NCI-H2107 (cell line): ENCODE data around the gene EXOC2.
A peak's percentile ranks its signal among the peaks of the same experiment; 100 is the strongest.

Experiments
- DNase-seq: peaks from one replicate; lab custom pipeline; 2025; lab: John Stamatoyannopoulos, UW

Gene EXOC2

DNA sequence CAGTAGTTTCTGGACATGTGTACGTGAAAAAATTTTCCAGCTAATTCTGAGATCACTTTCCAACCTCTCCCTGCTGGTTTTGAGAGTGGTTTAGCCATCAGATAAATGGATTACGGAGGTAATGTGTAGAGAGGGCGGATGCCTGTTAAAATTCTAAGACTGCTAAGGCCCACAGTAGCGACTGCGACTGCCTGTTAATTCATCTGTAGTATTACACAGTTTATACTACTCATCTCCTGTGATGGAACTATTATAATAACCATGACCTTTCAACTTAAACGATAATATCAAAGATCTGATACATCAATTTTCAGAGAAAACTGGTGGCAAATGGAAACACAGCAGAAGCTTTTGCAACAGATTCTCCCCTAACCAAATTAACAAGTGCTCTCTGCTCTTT lies 199.1 kb downstream of the EXOC2 start:
- DNase-seq: no peak

DNA sequence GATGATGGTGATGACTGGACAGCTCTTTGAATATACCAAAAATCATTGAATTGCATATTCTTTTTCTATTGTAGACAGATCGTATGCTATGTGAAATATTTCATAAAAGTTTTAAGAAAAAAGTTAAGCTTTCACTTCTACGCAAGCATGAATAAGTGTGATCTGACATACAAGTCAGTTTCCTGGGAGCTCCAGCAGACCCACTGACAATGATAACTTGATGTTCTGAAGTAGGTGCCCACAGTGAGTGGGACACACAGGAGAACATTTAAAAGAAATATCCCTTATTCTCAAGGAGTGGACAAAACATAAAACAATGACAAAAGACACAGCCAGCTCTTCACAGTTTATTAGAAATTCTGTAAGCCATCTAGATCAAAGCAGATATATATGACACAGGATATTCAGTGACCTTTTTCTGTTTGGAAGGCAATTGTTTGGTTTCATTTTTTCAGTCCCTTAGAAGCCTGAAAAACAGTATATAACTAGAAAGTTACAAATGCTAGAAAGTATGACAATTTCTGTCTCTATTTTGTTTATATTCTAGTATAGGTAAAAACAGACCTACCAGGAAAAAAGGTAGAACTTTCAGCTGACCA lies 200.0 kb downstream of the EXOC2 start:
- DNase-seq: no peak

DNA sequence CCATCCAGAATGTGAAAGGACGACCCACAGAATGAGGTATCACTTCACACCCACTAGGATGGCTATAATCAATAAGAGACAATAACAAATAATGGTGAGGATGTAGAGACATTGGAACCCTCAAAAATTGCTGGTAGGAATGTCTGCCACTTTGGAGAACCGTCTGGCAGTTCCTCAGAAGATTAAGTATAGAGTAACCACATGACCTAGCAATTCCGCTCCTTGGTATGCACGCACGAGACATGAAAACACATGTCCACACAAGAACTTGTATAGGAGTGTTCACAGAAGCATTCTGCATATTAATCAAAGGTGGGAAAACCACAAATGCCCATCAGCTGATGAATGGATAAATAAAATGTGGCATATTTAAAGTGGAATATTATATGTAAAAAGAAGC lies 200.8 kb downstream of the EXOC2 start:
- DNase-seq: no peak

DNA sequence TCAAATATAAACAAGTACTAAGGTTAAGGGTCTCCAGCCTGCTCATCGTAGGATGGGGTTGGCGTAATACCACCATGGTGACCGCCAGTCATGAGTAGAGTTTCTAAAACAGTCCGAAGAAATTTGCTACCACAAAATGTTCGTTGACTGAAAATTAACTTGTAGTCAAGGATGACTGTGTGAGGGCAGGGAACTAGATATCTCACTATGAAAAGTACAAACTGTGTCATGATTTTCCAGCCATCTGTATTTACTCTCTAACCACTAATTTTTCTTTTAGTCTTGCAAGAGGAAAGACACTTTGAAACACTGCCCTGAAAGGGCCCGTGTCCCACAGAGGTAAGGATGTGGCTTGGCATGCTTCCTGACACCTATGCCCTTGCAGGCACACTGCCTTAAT lies 201.7 kb downstream of the EXOC2 start:
- no peak for DNase-seq

DNA sequence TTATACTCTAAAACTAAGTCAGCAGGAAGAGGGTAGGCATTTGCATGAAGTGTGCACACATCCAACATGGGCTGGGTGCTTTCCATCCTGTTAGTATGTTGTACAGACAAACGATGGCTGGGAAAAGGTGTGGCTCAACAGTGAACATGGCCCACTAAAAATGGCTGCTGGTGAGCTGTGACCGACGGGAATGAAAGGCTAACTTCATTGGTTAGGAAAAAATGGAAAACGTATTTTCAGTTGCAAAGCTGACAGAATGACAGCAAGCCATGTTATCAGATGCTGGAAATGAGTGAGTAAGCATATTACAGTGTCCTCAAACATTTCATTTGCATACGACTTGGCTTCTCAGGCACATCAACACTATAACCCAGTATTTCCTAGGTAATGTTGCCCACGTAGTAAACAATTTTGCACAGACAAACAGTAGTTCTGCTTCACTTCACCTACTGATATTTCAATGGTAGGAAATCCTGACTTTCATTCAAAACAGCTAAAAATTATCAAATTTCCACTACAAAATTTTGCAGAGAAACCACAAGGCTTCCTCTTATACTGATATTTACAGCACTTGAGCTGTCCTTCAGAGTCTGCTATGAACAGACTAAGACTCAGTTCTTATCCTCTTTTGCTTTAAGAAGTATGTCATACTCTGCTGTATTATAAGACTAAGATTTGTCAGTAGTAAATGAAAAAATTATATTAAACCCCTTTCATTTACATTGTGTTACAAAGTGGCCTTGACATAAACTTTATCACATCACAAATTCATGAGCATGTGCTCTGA lies 202.5 kb downstream of the EXOC2 start:
- DNase-seq: no peak

DNA sequence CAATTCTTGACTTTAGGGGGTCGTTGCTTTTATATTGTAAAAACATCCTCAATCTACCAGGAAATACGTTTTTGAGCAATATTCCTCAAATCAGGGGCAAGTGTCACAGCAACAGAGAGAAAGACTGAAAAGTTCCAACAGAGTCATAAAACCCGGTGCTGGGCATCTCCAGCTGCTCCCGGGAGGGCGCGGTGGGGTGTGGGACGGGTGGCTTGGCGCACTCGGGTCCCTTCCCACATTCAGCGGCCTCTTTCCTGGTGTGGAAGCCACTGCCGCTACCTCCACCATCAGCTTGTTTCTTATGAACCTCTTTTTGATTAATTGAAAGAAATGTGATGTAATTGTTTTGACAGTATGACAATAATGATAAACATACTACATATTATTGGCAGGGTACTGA lies 203.2 kb downstream of the EXOC2 start:
- DNase-seq: no peak

DNA sequence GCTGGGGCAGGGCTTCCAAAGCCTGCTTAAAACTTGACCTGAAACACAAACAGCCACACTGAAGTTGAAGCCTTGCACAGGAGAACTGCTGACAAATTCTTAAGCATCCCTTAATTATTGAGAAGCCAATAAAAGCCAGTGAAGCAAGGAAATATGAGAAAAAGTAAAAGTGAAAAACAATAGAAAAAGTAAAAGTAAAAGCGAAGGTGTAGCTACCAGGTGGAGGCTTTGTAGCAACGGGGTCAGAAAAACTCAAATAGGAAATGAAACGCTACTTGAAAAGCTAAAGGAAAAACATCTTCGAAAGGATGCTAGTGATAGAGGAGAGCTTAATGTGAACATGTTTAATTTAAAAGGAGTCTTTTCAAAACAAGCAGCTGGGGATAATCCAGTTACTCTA lies 203.9 kb downstream of the EXOC2 start:
- DNase-seq: no peak

DNA sequence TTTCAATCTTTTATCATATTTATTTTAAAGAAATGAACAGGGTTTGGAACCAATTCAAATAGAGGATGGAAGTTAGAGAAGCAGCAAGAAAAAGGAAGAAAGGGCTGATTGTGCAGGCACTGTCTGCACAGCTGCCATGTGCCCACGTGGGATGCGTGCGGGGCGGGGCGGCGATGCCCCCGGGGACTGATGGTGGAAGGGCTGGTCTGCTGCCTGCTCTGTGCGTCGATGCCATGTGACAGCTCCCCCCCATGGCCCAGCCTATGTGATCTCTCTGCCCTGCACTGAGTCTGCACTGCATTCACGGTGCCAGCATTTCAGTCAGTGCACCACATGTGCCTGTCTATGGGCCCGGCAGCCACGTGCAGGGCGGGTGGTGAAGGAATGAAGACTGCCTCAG lies 205.0 kb downstream of the EXOC2 start:
- DNase-seq: no peak

DNA sequence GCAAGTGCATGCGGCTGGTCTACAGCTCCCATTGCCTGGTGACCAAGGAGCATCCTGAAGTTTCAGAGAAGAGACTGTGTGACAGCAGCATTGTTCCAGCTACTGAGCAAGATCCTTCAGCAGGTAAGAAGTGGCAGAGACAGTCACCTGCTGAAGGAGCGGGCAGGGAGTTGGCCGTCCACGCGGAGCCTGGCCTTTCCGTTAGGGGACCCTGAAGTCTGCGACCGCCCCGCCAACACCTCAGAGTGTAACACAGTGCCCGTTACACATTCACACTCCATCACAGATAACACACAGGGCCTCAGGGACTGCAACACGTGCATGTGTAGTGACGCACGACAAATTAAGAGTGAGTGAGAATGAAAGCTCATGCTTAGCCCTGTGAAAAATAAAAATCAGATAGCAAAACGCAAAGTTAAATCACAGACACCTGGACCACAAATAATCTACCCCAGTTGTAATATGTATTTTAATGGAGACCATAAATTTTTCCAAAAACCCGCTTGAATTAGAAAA lies 207.2 kb downstream of the EXOC2 start:
- DNase-seq: no peak

DNA sequence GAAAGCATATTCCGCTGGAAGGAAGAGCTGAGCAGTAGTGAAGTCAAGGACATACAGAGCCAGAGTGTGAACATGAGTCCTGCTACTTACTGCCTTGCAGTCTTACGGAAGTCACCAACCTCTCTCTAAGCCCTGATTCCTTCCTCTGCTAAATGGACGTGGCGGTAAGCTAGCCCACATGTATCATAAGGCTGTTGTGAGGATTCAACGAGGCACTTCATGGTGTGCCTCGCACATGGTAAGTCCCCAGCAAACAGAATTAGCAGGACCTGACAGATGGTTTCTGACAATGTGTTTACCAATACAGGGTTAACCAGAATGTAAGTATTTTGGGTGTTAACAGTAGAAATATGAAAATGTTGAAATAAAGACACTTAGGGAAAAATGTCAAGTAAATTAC lies 208.2 kb downstream of the EXOC2 start:
- no peak for DNase-seq

DNA sequence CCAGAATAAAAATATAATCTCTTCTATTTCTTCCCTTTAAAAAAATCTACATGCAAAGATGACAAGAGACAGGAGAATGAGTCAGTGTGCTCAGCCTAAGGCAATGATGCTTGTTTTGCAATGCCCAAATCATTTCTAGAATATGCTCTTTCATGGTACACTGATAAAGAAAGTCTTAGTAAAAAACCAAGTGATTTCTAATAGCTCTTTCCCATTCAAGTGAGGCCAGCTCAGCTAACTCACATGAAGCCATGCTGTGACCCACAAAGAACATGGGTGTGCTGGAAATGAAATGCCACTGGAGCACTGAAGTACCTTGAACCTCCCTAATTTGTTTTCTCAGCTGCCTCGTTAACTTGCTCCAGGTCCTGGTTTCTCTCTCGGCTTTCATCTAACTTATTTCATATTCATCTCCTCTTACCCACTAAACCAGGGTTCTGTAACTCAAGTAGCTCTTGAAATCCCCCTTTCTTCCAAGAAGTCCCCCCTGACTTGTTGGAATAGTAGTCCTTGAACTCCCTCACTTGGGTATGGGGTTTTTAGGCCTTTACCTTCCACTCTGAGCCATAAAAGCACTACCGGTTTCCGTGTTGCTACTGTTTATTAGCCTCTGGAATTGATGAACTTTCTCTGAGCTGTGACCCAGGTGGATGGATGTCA lies 208.7 kb downstream of the EXOC2 start:
- peak; percentile 2 for DNase-seq

DNA sequence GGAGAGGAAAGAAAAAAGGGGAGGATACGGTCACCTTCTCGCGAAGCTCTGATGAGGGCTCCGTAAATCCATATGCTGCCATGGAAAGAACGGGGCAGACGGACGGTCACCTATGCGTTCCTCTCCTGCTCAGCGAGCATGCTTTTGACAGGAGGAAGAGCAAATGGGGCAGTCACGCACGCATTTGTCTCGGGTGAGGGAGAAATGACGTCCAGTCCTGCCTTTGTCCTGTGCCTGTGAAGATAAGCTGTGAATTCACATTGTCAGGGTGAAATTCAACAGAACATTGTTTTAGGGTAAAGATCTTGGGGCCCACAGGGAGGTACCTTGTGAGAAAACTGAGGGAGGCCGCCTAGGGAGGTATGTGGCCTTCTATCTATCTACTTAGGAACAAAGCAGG lies 217.6 kb downstream of the EXOC2 start:
- no peak for DNase-seq

DNA sequence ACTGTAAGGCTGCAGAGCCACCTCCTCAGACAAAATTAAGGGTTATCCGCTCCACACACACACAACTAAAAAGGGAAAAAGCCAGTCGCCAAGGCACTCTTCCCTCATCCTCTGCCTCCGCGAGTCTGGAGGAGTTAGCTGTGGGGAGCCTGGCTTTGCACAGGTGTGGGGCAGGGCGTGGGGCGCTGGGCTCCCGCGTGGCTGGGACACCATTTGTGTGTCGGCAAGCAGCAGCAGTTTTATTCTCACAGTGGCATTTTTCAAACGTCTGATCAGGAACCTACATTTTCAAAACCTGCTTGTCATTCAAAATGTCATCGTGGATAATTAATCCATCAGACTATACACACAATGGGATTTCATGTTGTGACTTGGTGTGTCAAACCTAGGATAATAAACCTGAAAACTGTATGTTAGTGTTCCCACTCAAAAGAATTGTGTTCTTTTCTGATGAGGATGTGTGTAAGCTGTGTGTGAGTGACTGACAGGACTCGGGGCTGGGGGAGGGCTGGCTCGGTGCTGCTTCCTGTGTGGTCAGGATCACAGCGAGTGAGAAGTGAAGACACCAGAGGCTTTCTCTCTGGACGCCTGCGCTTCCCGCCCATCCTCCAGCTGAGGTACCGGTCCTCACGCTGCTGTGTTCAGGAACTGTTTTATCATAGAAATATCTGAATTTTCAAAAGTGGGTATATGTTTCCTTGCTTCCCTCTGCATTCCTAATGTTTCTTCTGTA lies 218.3 kb downstream of the EXOC2 start:
- DNase-seq: no peak

DNA sequence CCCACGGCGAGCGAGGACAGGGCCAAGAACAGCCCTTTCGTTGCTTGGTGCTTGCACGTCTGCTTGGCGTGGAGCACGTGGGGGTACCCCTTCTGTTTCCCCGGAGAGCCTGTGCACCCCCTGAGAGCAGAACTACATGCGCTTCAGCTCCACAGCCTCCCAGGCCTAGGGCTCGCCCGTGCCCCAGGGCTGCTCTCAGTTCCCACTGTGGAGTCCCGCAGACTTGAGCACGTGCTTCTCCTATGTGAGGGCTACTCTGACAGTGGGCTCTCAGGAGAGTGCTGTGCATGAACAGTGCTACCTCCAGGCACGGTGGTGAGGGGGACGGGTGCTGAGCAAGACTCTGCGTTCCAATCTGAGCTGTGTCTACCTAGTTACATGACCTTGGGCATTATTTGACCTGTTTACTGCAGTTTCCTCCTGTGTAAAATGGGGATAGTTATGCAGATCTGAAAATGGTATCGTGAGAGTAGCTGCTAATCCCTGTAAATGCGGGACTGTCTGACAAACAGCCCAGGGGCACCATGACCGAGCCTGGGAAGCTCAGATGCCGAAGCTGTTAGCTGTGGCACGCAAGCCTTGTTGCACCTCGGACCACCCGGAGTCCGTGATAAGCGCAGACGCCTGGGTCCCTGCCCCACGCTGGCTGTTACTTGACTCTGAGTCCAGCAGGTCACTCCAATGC lies 219.0 kb downstream of the EXOC2 start:
- no peak for DNase-seq

DNA sequence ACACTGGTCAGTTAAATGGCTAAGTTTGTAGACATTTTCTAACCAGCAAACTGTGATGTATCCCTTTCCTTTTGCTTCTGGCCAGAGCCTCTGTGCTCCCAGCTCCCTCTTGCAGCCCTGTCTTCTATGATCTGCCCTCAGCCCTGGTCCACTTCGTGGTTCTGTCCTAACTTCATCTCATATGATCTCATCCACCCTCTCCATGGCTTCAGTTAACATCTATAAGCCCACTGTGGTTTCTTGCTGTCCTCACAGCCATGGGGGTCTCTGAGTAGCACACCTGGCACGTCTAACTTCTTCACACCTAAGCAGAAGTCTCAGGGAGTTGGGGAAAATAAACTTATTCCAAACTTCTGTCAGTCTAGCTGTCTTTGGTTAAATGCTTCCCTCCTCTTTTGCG lies 219.6 kb downstream of the EXOC2 start:
- DNase-seq: no peak

DNA sequence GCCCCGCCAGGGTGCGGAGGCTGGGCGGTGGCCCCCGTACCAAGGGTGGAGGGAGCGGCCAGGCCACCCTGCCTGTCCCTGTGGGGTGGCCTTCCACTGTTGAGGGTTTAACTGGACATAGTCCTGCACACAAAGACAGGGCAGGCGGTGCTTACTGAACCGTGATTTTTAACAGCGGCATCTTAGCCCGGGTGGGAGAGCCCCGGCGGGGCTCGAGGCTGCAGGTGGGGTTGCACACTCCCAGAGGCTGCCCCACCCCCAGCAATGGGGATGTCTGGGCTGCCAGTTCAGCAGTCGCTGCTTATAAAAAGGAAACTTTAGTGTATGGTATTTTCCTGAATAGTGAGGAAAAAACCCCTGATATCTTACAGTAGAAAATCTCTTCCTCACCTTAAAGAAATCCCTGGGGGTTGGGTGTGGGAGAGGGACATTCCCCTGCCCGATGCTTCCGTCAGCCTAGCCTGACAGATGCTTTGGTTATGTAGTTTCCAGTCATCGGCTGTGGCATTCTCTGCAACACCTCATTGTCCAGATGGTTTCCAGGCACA lies 222.0 kb downstream of the EXOC2 start:
- DNase-seq: no peak

DNA sequence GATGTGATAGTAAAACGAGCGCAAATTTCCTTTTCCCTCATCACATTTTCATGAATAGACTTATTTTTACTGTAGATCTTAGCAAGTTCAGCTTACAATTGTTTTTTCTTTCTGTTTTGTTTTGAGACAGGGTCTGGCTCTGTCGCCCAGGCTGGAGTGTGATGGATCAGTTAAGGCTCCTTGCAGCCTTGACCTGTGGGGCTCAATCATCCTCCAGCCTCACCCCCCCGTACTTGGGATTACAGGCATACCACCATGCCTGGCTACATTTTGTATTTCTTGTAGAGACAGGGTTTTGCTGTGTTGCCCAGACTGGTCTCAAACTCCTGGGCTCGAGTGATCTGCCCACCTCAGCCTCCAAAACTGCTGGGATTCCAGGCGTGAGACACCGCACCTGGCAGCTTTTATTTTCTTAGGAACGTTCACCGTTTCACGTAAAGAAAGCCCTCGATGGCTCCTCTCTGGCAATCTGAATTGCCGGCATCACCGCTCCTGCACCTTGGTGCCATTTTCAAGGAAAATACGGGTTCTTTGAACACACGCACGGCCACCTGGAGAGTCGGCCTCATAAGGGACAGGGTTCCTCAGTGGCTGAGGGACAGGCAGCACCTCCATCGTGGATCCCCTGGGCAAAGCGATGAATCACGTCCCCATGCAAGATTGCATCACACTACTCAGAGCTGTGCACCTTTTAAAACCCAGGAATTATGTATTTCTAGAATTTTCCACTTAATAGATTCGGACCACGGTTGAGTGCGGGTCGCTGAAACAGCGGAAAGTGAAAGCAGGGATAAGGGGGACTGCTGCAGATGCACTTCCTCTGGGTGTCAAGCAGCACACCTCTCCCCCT lies 222.7 kb downstream of the EXOC2 start:
- DNase-seq: no peak

DNA sequence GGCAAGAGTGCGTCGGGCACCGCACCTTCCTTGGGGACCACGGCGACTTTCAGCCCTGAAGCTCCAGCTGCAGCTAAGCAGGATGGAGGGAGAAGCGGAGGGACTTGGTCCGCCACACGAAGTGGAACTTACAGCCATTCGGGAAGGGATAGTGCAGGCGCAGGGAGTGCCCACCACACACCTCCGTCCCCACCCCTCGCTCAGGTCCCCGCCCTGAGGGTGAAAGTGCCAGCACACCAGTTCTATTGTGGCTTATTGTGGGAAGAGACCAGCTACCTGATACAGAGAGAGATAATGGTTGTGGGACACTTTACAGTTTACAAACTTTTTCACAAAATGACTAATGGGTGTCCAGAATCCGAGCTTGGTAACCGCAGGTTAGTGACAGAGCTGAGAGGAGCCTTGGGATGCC lies 225.3 kb downstream of the EXOC2 start:
- DNase-seq: no peak

DNA sequence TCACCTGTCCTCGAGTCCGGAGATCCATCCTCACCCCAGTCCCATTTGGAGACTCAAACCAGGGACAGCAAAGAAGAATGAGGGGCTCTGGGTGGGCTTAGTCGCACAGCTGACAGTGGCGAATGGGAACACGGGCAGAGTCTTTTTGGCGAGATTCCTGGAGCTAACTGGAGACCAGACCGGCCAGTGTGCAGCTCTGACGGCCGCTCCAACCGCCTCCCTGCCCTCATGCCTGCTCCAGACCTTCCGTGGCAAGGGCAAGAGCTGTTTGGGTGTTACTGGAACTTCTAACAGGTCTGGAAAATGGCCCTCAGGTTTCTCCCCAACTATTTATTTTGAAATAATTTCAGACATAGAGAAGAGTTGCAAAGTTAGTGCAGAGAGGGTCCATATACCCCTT lies 225.8 kb downstream of the EXOC2 start:
- no peak for DNase-seq

DNA sequence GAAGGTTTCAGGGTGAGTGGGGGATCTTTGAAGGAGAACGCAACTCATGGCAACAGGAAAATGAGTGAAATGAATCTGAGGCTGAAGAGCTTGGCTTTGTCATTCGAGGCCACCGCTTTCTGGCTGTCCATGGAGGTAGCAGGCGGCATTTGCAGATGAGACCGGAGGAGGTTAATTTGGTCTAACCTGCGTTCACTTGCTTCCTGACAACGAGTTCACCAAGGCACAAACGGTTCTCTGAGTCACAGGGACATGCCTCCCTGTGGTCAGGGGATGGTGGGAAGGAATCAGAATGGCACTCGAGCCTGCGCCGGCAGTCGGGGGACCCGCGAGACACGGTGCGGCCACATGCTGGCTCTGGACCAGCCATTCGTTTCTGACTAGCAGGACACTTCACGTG lies 226.4 kb downstream of the EXOC2 start:
- DNase-seq: no peak
